Measurements from ENCODE around the gene SRGAP1. TPM values are rescaled to one million over a fixed set of nuclear protein-coding genes. Genes with fewer than 3 reads are reported as not detected.

Gene SRGAP1
- total RNA-seq, 1 donor from 2014 or later: 7.4 TPM

- H3K4me3 ChIP-seq: no peak overlapping the region
- H3K27ac ChIP-seq: no peak overlapping the region
- H3K9me3 ChIP-seq: no peaks in the 10 kb centered on the region
- DNase-seq (ENCODE audit: extremely low spot score in 2 of 2): no peak
- H3K27me3 ChIP-seq: no peaks in the 10 kb centered on the region
- intact Hi-C loops (cut with DNase I): no loop called here
- no peaks in the 10 kb centered on the region for H3K4me1 ChIP-seq
- TF ChIP-seq POLR2A (IDR thresholded peaks at IDR 0.05): no peak
- no peak for TF ChIP-seq CTCF (IDR thresholded peaks at IDR 0.05)
- no peak for TF ChIP-seq POLR2AphosphoS5 (IDR thresholded peaks at IDR 0.05; ENCODE audit: insufficient read depth in 1 of 2, low read depth in 1 of 2)
- H3K36me3 ChIP-seq: no peaks in the 10 kb centered on the region
Observed at GRCh38 chr12:64187370-64187769, 342.9 kb downstream of the SRGAP1 start.

- Histone ChIP-seq H3K27me3 (no peaks in the 10 kb centered on the region), H3K9me3 (no peaks in the 10 kb centered on the region), H3K4me3 (no peak overlapping the region), H3K4me1 (no peaks in the 10 kb centered on the region), H3K36me3 (no peaks in the 10 kb centered on the region), H3K27ac (no peak overlapping the region)
- DNase-seq (ENCODE audit: extremely low spot score in 2 of 2): no peak
- TF ChIP-seq POLR2AphosphoS5 (IDR thresholded peaks at IDR 0.05; ENCODE audit: insufficient read depth in 1 of 2, low read depth in 1 of 2): no peak
- no peak for TF ChIP-seq POLR2A (IDR thresholded peaks at IDR 0.05)
- no peak for TF ChIP-seq CTCF (IDR thresholded peaks at IDR 0.05)
- intact Hi-C loops (cut with DNase I): no loop called here
Observed at GRCh38 chr12:64187794-64188193, 343.3 kb downstream of the SRGAP1 start.

- intact Hi-C loops (cut with DNase I): no loop called here
- TF ChIP-seq CTCF (IDR thresholded peaks at IDR 0.05): no peak
- no peak for TF ChIP-seq POLR2A (IDR thresholded peaks at IDR 0.05)
- no peak for TF ChIP-seq POLR2AphosphoS5 (IDR thresholded peaks at IDR 0.05; ENCODE audit: insufficient read depth in 1 of 2, low read depth in 1 of 2)
- H3K36me3 ChIP-seq: peaks cover 0 to 6% of the 10 kb centered on the region in 2 donors
- no peak overlapping the region for H3K4me3 ChIP-seq
- H3K27me3 ChIP-seq: no peaks in the 10 kb centered on the region
- no peaks in the 10 kb centered on the region for H3K4me1 ChIP-seq
- H3K27ac ChIP-seq: no peak overlapping the region
- no peaks in the 10 kb centered on the region for H3K9me3 ChIP-seq
- DNase-seq (ENCODE audit: extremely low spot score in 2 of 2): no peak
Observed at GRCh38 chr12:64189530-64189929, 345.0 kb downstream of the SRGAP1 start.

GRCh38 chr12:64190140-64190539 is 345.6 kb downstream of the SRGAP1 start:
- DNase-seq (ENCODE audit: extremely low spot score in 2 of 2): no peak
- no peak for TF ChIP-seq POLR2A (IDR thresholded peaks at IDR 0.05)
- TF ChIP-seq CTCF (IDR thresholded peaks at IDR 0.05): no peak
- no peak for TF ChIP-seq POLR2AphosphoS5 (IDR thresholded peaks at IDR 0.05; ENCODE audit: insufficient read depth in 1 of 2, low read depth in 1 of 2)
- Histone ChIP-seq H3K4me3 (no peak overlapping the region), H3K4me1 (no peaks in the 10 kb centered on the region), H3K9me3 (no peaks in the 10 kb centered on the region), H3K27me3 (no peaks in the 10 kb centered on the region), H3K27ac (no peak overlapping the region), H3K36me3 (peaks cover 0 to 6% of the 10 kb centered on the region in 2 donors)
- intact Hi-C loops (cut with DNase I): no loop called here

GRCh38 chr12:64192644-64193444 is 348.3 kb downstream of the SRGAP1 start:
- H3K36me3 ChIP-seq: peaks cover 0 to 6% of the 10 kb centered on the region in 2 donors
- H3K27me3 ChIP-seq: no peaks in the 10 kb centered on the region
- no peaks in the 10 kb centered on the region for H3K9me3 ChIP-seq
- TF ChIP-seq POLR2AphosphoS5 (IDR thresholded peaks at IDR 0.05; ENCODE audit: insufficient read depth in 1 of 2, low read depth in 1 of 2) (no peak), POLR2A (IDR thresholded peaks at IDR 0.05) (no peak)
- DNase-seq (ENCODE audit: extremely low spot score in 2 of 2): no peak
- H3K27ac ChIP-seq: no peak overlapping the region
- intact Hi-C loops (cut with DNase I): no loop called here
- H3K4me3 ChIP-seq: no peak overlapping the region
- no peaks in the 10 kb centered on the region for H3K4me1 ChIP-seq

Data from vagina (tissue), 2 donors.